Measurements from ENCODE around the gene COG8.

DNA sequence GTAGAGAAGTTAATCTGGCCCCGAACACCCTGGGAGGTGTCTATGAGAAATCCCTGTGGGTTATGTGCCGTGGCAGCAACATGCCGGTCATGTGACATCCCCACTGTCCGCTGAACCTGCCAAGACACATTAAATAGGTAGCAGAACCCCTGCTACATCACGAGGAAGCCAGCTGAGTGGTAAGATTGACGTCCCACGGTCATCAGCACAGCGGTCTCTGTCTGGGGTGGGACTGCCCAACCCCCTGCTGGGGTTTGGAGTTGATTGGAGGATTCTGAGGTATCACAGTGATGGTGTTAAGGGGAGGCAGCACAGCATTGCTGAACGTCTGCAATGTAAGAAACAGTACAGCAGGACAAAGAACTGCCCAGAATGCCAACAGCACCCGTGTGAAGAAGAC is 10.2 kb upstream of the COG8 start:
- no peak for TF ChIP-seq EZH2phosphoT487 (IDR thresholded peaks at IDR 0.05; ENCODE audit: unreplicated experiment)
- TF ChIP-seq POLR2AphosphoS5 (IDR thresholded peaks at IDR 0.05; ENCODE audit: low read depth) = no peak
- TF ChIP-seq CTCF (conservative IDR thresholded peaks at IDR 0.05; ENCODE audit: low read depth in 2 of 2) = no peak
- no peak for TF ChIP-seq CREB1 (CRISPR knock-in tag; IDR thresholded peaks at IDR 0.05; ENCODE audit: low read depth)
- TF ChIP-seq EZH2 (IDR thresholded peaks at IDR 0.05; ENCODE audit: low read depth, unreplicated experiment) = no peak
- TF ChIP-seq, protein P1, sequence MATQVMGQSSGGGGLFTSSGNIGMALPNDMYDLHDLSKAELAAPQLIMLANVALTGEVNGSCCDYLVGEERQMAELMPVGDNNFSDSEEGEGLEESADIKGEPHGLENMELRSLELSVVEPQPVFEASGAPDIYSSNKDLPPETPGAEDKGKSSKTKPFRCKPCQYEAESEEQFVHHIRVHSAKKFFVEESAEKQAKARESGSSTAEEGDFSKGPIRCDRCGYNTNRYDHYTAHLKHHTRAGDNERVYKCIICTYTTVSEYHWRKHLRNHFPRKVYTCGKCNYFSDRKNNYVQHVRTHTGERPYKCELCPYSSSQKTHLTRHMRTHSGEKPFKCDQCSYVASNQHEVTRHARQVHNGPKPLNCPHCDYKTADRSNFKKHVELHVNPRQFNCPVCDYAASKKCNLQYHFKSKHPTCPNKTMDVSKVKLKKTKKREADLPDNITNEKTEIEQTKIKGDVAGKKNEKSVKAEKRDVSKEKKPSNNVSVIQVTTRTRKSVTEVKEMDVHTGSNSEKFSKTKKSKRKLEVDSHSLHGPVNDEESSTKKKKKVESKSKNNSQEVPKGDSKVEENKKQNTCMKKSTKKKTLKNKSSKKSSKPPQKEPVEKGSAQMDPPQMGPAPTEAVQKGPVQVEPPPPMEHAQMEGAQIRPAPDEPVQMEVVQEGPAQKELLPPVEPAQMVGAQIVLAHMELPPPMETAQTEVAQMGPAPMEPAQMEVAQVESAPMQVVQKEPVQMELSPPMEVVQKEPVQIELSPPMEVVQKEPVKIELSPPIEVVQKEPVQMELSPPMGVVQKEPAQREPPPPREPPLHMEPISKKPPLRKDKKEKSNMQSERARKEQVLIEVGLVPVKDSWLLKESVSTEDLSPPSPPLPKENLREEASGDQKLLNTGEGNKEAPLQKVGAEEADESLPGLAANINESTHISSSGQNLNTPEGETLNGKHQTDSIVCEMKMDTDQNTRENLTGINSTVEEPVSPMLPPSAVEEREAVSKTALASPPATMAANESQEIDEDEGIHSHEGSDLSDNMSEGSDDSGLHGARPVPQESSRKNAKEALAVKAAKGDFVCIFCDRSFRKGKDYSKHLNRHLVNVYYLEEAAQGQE (IDR thresholded peaks at IDR 0.05; ENCODE audit: unreplicated experiment) = no peak
- TF ChIP-seq STAT1 (IDR thresholded peaks at IDR 0.05; ENCODE audit: unreplicated experiment) = no peak

All from GM23338 (cell line).